ENCODE data around the gene VSTM2L.

DNA sequence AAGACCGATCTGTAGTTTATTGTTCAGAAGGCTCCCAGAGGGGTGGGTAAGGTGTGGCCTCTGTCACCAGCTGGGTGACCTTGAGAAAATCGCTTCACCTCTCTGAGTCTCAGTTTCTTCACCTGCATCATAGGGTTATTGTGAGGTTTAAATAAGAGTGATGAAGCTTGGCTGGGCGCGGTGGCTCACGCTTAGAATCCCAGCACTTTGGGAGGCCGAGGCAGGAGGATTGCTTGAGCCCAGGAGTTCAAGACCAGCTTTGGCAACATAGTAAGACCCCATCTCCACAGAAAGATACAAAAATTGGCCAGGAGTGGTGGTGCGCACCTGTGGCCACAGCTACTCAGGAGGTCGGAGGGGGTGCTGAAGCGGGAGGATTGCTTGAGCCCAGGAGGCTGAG lies 36.0 kb downstream of the VSTM2L start:
- TF ChIP-seq, protein P1, sequence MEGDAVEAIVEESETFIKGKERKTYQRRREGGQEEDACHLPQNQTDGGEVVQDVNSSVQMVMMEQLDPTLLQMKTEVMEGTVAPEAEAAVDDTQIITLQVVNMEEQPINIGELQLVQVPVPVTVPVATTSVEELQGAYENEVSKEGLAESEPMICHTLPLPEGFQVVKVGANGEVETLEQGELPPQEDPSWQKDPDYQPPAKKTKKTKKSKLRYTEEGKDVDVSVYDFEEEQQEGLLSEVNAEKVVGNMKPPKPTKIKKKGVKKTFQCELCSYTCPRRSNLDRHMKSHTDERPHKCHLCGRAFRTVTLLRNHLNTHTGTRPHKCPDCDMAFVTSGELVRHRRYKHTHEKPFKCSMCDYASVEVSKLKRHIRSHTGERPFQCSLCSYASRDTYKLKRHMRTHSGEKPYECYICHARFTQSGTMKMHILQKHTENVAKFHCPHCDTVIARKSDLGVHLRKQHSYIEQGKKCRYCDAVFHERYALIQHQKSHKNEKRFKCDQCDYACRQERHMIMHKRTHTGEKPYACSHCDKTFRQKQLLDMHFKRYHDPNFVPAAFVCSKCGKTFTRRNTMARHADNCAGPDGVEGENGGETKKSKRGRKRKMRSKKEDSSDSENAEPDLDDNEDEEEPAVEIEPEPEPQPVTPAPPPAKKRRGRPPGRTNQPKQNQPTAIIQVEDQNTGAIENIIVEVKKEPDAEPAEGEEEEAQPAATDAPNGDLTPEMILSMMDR (optimal IDR thresholded peaks at IDR 0.05 in 1 of 3, IDR thresholded peaks at IDR 0.05 in 1 of 3, conservative IDR thresholded peaks at IDR 0.05 in 1 of 3; ENCODE audit: extremely low read depth in 1 of 3, insufficient read depth in 2 of 3, low read length in 3 of 3), result no peak
- TF ChIP-seq EZH2 (IDR thresholded peaks at IDR 0.05; ENCODE audit: low read length), result no peak
